SK-N-SH treated with all-trans-retinoic acid at 6 μM for 48 hours (cell line): ENCODE measurements around the gene CCDC160.

Experiments
- ATAC-seq: fragments of 200-7000 bp; cut with Tn5 transposase; 3 replicates; pipeline ENCODE4 v1.9.1; 2020; ENCODE audit warnings: mild to moderate bottlenecking, moderate library complexity
- ARNTL ChIP-seq: fragments of 450-650 bp; formaldehyde crosslinking; IDR thresholded peaks from 2 replicates; pipeline ENCODE4 v1.5.0; 2020; ENCODE audit warnings: low read depth, mild to moderate bottlenecking, moderate library complexity, borderline replicate concordance
- BACH2 ChIP-seq: fragments of 250-450 bp; sonication (Bioruptor Pico); IDR thresholded peaks from 2 replicates; pipeline ENCODE4 v1.9.0; 2021; ENCODE audit warnings: mild to moderate bottlenecking, borderline replicate concordance
- ESRRG ChIP-seq: fragments of 250-450 bp; sonication (Bioruptor Pico); IDR thresholded peaks from 2 replicates; pipeline ENCODE4 v1.6.1; 2021; ENCODE audit warnings: mild to moderate bottlenecking
- GLIS3 ChIP-seq: fragments of 250-450 bp; sonication (Bioruptor Pico); IDR thresholded peaks from 2 replicates; pipeline ENCODE4 v1.5.0; 2020; ENCODE audit warnings: mild to moderate bottlenecking, moderate library complexity
- OSR1 ChIP-seq: fragments of 250-450 bp; sonication (Bioruptor Pico); IDR thresholded peaks from 2 replicates; pipeline ENCODE4 v1.8.0; 2022; ENCODE audit warnings: moderate library complexity, mild to moderate bottlenecking, inconsistent platforms
- PPARA ChIP-seq: fragments of 250-450 bp; sonication (Bioruptor Pico); IDR thresholded peaks from 2 replicates; pipeline ENCODE4 v1.5.0; 2020; ENCODE audit warnings: mild to moderate bottlenecking, borderline replicate concordance
- SNAI2 ChIP-seq: fragments of 250-450 bp; sonication (Bioruptor Pico); IDR thresholded peaks from 2 replicates; pipeline ENCODE4 v1.5.0; 2020; ENCODE audit warnings: mild to moderate bottlenecking, moderate library complexity
- TCF4 ChIP-seq: fragments of 250-450 bp; sonication (Bioruptor Pico); IDR thresholded peaks from 2 replicates; pipeline ENCODE4 v1.8.0; 2021; ENCODE audit warnings: mild to moderate bottlenecking, moderate library complexity, borderline replicate concordance
- TOX ChIP-seq: fragments of 250-450 bp; sonication (Bioruptor Pico); IDR thresholded peaks from 2 replicates; pipeline ENCODE4 v1.8.0; 2021; ENCODE audit warnings: mild to moderate bottlenecking, moderate library complexity, borderline replicate concordance
- ZC3H10 ChIP-seq: fragments of 250-450 bp; sonication (Bioruptor Pico); IDR thresholded peaks from 2 replicates; pipeline ENCODE4 v1.5.1; 2021; ENCODE audit warnings: mild to moderate bottlenecking, moderate library complexity
- ZFP3 ChIP-seq: fragments of 250-450 bp; sonication (Bioruptor Pico); IDR thresholded peaks from 2 replicates; pipeline ENCODE4 v1.5.0; 2020; ENCODE audit warnings: mild to moderate bottlenecking, moderate library complexity
- ZFP30 ChIP-seq: fragments of 450-650 bp; formaldehyde crosslinking; IDR thresholded peaks from 2 replicates; pipeline ENCODE4 v1.5.0; 2022; ENCODE audit warnings: mild to moderate bottlenecking, moderate library complexity
- ZNF565 ChIP-seq: fragments of 450-650 bp; formaldehyde crosslinking; conservative IDR thresholded peaks from 2 replicates; pipeline ENCODE4 v1.5.0; 2020; ENCODE audit warnings: low read depth, mild to moderate bottlenecking, moderate library complexity
- ZNF70 ChIP-seq: fragments of 450-650 bp; formaldehyde crosslinking; IDR thresholded peaks from 2 replicates; pipeline ENCODE4 v1.5.0; 2020; ENCODE audit warnings: mild to moderate bottlenecking, moderate library complexity
- ZNF8 ChIP-seq: fragments of 450-650 bp; formaldehyde crosslinking; IDR thresholded peaks from 2 replicates; pipeline ENCODE4 v1.5.0; 2020; ENCODE audit warnings: mild to moderate bottlenecking, moderate library complexity
- TF ChIP-seq, protein P1 (sequence below): fragments of 250-450 bp; sonication (Bioruptor Pico); IDR thresholded peaks from 2 replicates; pipeline ENCODE4 v1.8.0; 2020; ENCODE audit warnings: mild to moderate bottlenecking, moderate library complexity, borderline replicate concordance
- TF ChIP-seq, protein P2 (sequence below): fragments of 250-450 bp; sonication (Bioruptor Pico); IDR thresholded peaks from 2 replicates; pipeline ENCODE4 v1.5.0; 2020; ENCODE audit warnings: mild to moderate bottlenecking, moderate library complexity
- TF ChIP-seq, protein P3 (sequence below): fragments of 250-450 bp; sonication (Bioruptor Pico); IDR thresholded peaks from 2 replicates; pipeline ENCODE4 v1.5.1; 2020; ENCODE audit warnings: low read depth, mild to moderate bottlenecking, moderate library complexity
- TF ChIP-seq, protein P4 (sequence below): fragments of 250-450 bp; sonication (Bioruptor Pico); IDR thresholded peaks from 2 replicates; pipeline ENCODE4 v1.5.1; 2021; ENCODE audit warnings: mild to moderate bottlenecking, moderate library complexity

CCDC160 gene

DNA sequence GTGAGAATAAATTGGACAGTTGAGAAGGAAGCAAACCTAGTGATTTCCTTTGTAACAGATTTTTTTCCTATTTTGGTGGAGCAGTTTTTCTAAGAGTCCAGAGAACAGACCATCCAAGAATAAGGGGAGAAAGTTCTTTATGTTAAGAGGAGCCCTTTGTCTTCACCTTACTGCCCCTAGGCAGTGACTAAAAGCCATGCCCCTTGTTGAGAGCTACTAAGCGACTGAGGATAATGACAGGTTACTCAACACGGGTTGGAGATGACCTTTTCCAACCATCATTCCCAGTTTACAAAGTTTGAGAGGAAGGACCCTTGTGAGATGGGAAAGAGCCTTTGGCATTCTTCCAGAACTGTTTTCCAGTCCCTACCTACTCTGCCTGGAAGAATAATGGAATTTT, 3.2 kb downstream of the CCDC160 start (continued):
- TF ChIP-seq TCF4 (CRISPR knock-in tag) = no peak
- TF ChIP-seq ZC3H10 (CRISPR knock-in tag) = no peak
- TF ChIP-seq ESRRG = no peak
- TF ChIP-seq ZFP3 (CRISPR knock-in tag) = no peak
- no peak for TF ChIP-seq TOX (CRISPR knock-in tag)
- TF ChIP-seq ZNF565 = no peak
- TF ChIP-seq, protein P1, sequence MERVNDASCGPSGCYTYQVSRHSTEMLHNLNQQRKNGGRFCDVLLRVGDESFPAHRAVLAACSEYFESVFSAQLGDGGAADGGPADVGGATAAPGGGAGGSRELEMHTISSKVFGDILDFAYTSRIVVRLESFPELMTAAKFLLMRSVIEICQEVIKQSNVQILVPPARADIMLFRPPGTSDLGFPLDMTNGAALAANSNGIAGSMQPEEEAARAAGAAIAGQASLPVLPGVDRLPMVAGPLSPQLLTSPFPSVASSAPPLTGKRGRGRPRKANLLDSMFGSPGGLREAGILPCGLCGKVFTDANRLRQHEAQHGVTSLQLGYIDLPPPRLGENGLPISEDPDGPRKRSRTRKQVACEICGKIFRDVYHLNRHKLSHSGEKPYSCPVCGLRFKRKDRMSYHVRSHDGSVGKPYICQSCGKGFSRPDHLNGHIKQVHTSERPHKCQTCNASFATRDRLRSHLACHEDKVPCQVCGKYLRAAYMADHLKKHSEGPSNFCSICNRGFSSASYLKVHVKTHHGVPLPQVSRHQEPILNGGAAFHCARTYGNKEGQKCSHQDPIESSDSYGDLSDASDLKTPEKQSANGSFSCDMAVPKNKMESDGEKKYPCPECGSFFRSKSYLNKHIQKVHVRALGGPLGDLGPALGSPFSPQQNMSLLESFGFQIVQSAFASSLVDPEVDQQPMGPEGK (CRISPR knock-in tag) = no peak
- no peak for TF ChIP-seq ZFP30 (CRISPR knock-in tag)
- no peak for TF ChIP-seq SNAI2
- no peak for TF ChIP-seq PPARA (CRISPR knock-in tag)
- TF ChIP-seq ARNTL (CRISPR knock-in tag) = no peak
- TF ChIP-seq, all 23 proteins: peak for 0

DNA sequence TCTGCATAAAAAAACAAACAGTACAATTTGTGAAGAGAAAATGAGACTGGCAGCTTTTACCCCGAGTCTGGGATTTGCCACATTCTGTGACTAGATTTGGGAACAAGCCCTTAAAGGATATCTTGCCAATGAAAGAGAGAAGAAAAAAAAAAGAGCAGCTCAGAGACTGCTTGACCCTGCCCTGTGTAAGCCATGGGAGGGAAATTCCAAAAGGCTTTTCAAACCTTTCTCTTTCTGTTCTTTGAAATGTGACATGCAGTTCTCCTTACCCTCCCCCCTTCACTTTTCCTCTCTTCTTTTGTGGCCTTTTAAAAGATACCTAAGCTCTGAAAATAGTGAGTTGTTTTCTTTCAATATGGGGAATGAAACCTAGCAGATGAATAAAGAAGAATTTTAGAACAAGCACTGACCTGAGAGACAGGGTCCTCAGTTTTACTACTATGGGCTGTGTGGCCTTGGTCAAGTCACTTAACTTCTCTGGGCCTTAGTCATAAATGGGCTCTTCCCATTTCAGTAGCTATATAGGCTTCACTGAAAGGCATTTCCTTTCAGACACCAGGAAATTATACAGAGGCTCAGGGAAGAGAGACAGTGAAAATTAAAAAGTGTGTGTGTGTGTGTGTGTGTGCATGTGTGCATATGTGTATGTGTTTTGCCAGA, 5.1 kb downstream of the CCDC160 start:
- no peak for ATAC-seq
- TF ChIP-seq ZNF70 (CRISPR knock-in tag) = no peak
- no peak for TF ChIP-seq OSR1 (CRISPR knock-in tag)
- TF ChIP-seq ZC3H10 (CRISPR knock-in tag) = no peak
- TF ChIP-seq ARNTL (CRISPR knock-in tag) = no peak
- TF ChIP-seq GLIS3 (CRISPR knock-in tag) = no peak
- TF ChIP-seq ZNF8 (CRISPR knock-in tag) = no peak
- no peak for TF ChIP-seq ZFP3 (CRISPR knock-in tag)
- no peak for TF ChIP-seq TOX (CRISPR knock-in tag)
- TF ChIP-seq, protein P1 (CRISPR knock-in tag) = no peak
- TF ChIP-seq ZNF565 = no peak
- TF ChIP-seq, protein P2, sequence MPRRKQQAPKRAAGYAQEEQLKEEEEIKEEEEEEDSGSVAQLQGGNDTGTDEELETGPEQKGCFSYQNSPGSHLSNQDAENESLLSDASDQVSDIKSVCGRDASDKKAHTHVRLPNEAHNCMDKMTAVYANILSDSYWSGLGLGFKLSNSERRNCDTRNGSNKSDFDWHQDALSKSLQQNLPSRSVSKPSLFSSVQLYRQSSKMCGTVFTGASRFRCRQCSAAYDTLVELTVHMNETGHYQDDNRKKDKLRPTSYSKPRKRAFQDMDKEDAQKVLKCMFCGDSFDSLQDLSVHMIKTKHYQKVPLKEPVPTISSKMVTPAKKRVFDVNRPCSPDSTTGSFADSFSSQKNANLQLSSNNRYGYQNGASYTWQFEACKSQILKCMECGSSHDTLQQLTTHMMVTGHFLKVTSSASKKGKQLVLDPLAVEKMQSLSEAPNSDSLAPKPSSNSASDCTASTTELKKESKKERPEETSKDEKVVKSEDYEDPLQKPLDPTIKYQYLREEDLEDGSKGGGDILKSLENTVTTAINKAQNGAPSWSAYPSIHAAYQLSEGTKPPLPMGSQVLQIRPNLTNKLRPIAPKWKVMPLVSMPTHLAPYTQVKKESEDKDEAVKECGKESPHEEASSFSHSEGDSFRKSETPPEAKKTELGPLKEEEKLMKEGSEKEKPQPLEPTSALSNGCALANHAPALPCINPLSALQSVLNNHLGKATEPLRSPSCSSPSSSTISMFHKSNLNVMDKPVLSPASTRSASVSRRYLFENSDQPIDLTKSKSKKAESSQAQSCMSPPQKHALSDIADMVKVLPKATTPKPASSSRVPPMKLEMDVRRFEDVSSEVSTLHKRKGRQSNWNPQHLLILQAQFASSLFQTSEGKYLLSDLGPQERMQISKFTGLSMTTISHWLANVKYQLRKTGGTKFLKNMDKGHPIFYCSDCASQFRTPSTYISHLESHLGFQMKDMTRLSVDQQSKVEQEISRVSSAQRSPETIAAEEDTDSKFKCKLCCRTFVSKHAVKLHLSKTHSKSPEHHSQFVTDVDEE = no peak
- TF ChIP-seq, protein P3, sequence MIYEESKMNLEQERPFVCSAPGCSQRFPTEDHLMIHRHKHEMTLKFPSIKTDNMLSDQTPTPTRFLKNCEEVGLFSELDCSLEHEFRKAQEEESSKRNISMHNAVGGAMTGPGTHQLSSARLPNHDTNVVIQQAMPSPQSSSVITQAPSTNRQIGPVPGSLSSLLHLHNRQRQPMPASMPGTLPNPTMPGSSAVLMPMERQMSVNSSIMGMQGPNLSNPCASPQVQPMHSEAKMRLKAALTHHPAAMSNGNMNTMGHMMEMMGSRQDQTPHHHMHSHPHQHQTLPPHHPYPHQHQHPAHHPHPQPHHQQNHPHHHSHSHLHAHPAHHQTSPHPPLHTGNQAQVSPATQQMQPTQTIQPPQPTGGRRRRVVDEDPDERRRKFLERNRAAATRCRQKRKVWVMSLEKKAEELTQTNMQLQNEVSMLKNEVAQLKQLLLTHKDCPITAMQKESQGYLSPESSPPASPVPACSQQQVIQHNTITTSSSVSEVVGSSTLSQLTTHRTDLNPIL (CRISPR knock-in tag) = no peak
- TF ChIP-seq ESRRG = no peak
- no peak for TF ChIP-seq TCF4 (CRISPR knock-in tag)
- no peak for TF ChIP-seq PPARA (CRISPR knock-in tag)
- TF ChIP-seq, protein P4, sequence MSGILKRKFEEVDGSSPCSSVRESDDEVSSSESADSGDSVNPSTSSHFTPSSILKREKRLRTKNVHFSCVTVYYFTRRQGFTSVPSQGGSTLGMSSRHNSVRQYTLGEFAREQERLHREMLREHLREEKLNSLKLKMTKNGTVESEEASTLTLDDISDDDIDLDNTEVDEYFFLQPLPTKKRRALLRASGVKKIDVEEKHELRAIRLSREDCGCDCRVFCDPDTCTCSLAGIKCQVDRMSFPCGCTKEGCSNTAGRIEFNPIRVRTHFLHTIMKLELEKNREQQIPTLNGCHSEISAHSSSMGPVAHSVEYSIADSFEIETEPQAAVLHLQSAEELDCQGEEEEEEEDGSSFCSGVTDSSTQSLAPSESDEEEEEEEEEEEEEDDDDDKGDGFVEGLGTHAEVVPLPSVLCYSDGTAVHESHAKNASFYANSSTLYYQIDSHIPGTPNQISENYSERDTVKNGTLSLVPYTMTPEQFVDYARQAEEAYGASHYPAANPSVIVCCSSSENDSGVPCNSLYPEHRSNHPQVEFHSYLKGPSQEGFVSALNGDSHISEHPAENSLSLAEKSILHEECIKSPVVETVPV (CRISPR knock-in tag) = no peak
- TF ChIP-seq BACH2 (CRISPR knock-in tag) = no peak

DNA sequence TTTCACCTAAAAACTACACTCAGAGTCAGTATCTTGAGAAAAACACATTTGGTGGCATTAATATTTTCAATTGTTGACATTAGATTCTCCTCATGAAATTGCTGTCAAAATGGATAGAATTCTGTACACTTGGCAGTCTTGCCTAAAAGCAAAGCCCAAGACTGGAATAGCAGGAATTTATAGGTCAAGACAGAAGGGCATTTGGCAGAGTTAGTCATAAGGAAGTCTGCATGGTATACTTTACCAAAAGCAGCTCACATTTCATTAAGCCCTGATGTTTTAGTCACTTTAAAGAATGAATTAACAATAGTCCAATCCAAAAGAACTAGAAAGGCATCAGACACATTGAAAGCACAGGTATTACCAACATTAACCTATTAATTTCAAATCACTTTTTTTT, 7.1 kb downstream of the CCDC160 start:
- no peak for ATAC-seq
- TF ChIP-seq, protein P1 (CRISPR knock-in tag) = no peak
- TF ChIP-seq, protein P2 = no peak
- TF ChIP-seq ZC3H10 (CRISPR knock-in tag) (no peak), ZNF70 (CRISPR knock-in tag) (no peak), OSR1 (CRISPR knock-in tag) (no peak), PPARA (CRISPR knock-in tag) (no peak), GLIS3 (CRISPR knock-in tag) (no peak), ZNF8 (CRISPR knock-in tag) (no peak), TCF4 (CRISPR knock-in tag) (no peak)
- TF ChIP-seq, protein P3 (CRISPR knock-in tag) = no peak
